Osteoblast (primary cell): Measurements from ENCODE around the gene CHDH. TPM values are rescaled to one million over a fixed set of nuclear protein-coding genes. Genes with fewer than 3 reads are reported as not detected.

Experiments
- DNase-seq: peaks from one replicate; pipeline ENCODE4 v3.0.0; 2011; ENCODE audit warnings: low spot score, mixed read lengths; ENCODE audit not compliant: insufficient read length; ENCODE audit errors: missing footprints
- H2AFZ ChIP-seq: 2 replicates; pipeline ENCODE4 v1.6.0; 2011; ENCODE audit warnings: mild to moderate bottlenecking, low read length
- H3K27ac ChIP-seq: 2 replicates; pipeline ENCODE4 v1.5.1; 2011; ENCODE audit warnings: mild to moderate bottlenecking, low read depth, low read length, moderate library complexity
- H3K27me3 ChIP-seq: 2 replicates; pipeline ENCODE4 v1.6.0; 2012; ENCODE audit warnings: mild to moderate bottlenecking, control low read depth, inconsistent platforms, low read length, moderate library complexity; ENCODE audit not compliant: insufficient read depth
- H3K36me3 ChIP-seq: 2 replicates; pipeline ENCODE4 v1.5.1; 2011; ENCODE audit warnings: mild to moderate bottlenecking, low read length, control low read depth, moderate library complexity; ENCODE audit not compliant: insufficient read depth
- H3K4me1 ChIP-seq: 2 replicates; pipeline ENCODE4 v1.5.1; 2011; ENCODE audit warnings: mild to moderate bottlenecking, low read length, control low read depth, moderate library complexity; ENCODE audit not compliant: insufficient read depth
- H3K4me2 ChIP-seq: 2 replicates; pipeline ENCODE4 v1.6.0; 2011; ENCODE audit warnings: mild to moderate bottlenecking, low read length; ENCODE audit not compliant: insufficient read depth
- H3K4me3 ChIP-seq: fragments of 200-600 bp; sonication (generic); 3 replicates; pipeline ENCODE4 v1.5.1; 2012; ENCODE audit warnings: mild to moderate bottlenecking, low read length, inconsistent platforms; ENCODE audit not compliant: insufficient read depth
- H3K79me2 ChIP-seq: 2 replicates; pipeline ENCODE4 v1.6.0; 2012; ENCODE audit warnings: mild to moderate bottlenecking, low read length, control low read depth, inconsistent platforms; ENCODE audit not compliant: insufficient read depth
- H3K9me3 ChIP-seq: 2 replicates; pipeline ENCODE4 v1.5.1; 2011; ENCODE audit warnings: low read depth, low read length, control low read depth
- H4K20me1 ChIP-seq: 2 replicates; pipeline ENCODE4 v1.6.0; 2012; ENCODE audit warnings: mild to moderate bottlenecking, low read length, control low read depth; ENCODE audit not compliant: insufficient read depth
- total RNA-seq: library from RNA; depleted of rRNA; stranded (reverse); fragments of >200 nt; gene quantifications from 2 replicates; pipeline ENCODE4 v1.2.3, GENCODE V29; 2012
- TF ChIP-seq, protein P1 (sequence below): IDR thresholded peaks from 2 replicates; pipeline ENCODE4 v1.5.1; 2011; ENCODE audit warnings: mild to moderate bottlenecking, low read depth, low read length, moderate library complexity; ENCODE audit errors: extremely low read depth

Gene CHDH
- total RNA-seq, 1 donor: 0.72 TPM

- Histone ChIP-seq H3K4me2 (no peak overlapping the region), H2AFZ (no peak overlapping the region), H3K9me3 (no peaks in the 10 kb centered on the region), H3K36me3 (no peaks in the 10 kb centered on the region), H3K4me1 (no peaks in the 10 kb centered on the region), H3K4me3 (no peak overlapping the region), H4K20me1 (no peaks in the 10 kb centered on the region), H3K27ac (no peak overlapping the region), H3K79me2 (no peaks in the 10 kb centered on the region), H3K27me3 (peaks cover 4% of the 10 kb centered on the region)
- DNase-seq: no peak
- TF ChIP-seq, protein P1, sequence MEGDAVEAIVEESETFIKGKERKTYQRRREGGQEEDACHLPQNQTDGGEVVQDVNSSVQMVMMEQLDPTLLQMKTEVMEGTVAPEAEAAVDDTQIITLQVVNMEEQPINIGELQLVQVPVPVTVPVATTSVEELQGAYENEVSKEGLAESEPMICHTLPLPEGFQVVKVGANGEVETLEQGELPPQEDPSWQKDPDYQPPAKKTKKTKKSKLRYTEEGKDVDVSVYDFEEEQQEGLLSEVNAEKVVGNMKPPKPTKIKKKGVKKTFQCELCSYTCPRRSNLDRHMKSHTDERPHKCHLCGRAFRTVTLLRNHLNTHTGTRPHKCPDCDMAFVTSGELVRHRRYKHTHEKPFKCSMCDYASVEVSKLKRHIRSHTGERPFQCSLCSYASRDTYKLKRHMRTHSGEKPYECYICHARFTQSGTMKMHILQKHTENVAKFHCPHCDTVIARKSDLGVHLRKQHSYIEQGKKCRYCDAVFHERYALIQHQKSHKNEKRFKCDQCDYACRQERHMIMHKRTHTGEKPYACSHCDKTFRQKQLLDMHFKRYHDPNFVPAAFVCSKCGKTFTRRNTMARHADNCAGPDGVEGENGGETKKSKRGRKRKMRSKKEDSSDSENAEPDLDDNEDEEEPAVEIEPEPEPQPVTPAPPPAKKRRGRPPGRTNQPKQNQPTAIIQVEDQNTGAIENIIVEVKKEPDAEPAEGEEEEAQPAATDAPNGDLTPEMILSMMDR: no peak
Measured at GRCh38 chr3:53818221-53819162, 27.7 kb downstream of the CHDH start.

DNA sequence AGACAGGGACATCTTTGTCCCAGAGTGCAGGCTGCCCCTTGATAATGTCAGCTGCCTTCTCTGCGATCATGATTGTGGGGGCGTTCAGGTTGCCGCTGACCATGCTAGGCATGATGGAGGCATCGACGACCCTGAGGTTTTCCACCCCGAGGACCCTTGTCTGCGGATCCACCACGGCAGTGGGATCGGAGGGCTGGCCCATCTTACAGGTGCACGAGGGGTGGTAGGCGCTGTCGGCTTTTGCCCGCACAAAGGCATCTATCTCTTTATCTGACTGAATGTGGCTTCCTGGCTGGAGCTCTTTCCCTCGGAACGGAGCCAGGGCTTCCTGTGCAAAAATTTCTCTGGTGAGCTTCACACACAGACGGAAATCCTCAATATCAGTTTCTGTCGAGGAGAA, 28.4 kb downstream of the CHDH start:
- Histone ChIP-seq H3K79me2 (no peaks in the 10 kb centered on the region), H3K4me2 (no peak overlapping the region), H3K36me3 (no peaks in the 10 kb centered on the region), H3K27me3 (peaks cover 4% of the 10 kb centered on the region), H3K27ac (no peak overlapping the region), H3K9me3 (no peaks in the 10 kb centered on the region), H3K4me1 (no peaks in the 10 kb centered on the region), H4K20me1 (no peaks in the 10 kb centered on the region), H3K4me3 (no peak overlapping the region), H2AFZ (no peak overlapping the region)
- no peak for DNase-seq
- TF ChIP-seq, protein P1: no peak

- TF ChIP-seq, protein P1: no peak
- H3K79me2 ChIP-seq: no peaks in the 10 kb centered on the region
- no peaks in the 10 kb centered on the region for H3K9me3 ChIP-seq
- H4K20me1 ChIP-seq: no peaks in the 10 kb centered on the region
- no peak overlapping the region for H3K27ac ChIP-seq
- no peak overlapping the region for H2AFZ ChIP-seq
- H3K36me3 ChIP-seq: no peaks in the 10 kb centered on the region
- H3K27me3 ChIP-seq: peaks cover 7% of the 10 kb centered on the region
- H3K4me3 ChIP-seq: no peak overlapping the region
- H3K4me1 ChIP-seq: no peaks in the 10 kb centered on the region
- H3K4me2 ChIP-seq: no peak overlapping the region
- DNase-seq: no peak
Measured at GRCh38 chr3:53817211-53817610, 29.0 kb downstream of the CHDH start.

DNA sequence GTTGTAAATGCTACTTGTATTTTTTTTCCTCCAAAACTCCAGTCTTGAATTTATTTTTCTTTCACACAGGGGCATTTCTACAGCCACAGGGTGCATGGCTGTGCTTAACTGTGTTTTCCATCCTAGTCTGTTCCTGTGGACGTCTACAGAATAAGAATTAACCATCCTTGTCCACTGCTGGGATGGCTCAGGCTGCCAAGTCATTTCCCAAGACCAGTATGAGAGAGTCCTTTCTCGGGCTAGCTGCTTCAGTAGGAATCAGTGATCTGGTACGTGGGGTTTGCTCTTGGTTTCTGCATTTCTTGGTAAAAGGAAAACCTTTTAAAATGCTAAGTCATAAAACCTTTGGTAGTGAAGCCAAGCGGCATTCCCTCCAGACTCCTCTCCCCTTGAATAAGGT, 29.8 kb downstream of the CHDH start:
- Histone ChIP-seq H3K4me3 (no peak overlapping the region), H4K20me1 (no peaks in the 10 kb centered on the region), H3K9me3 (no peaks in the 10 kb centered on the region), H3K4me2 (no peak overlapping the region), H2AFZ (no peak overlapping the region), H3K36me3 (no peaks in the 10 kb centered on the region), H3K4me1 (no peaks in the 10 kb centered on the region), H3K27ac (no peak overlapping the region), H3K27me3 (peaks cover 7% of the 10 kb centered on the region), H3K79me2 (no peaks in the 10 kb centered on the region)
- no peak for DNase-seq
- TF ChIP-seq, protein P1: no peak
